AG09309 (cell line): ENCODE measurements around the gene RASGRP2.

Experiments used
- DNase-seq: peaks from one replicate; pipeline ENCODE4 v3.0.0-alpha.2; 2010; ENCODE audit warnings: low read depth
- H3K4me3 ChIP-seq: 2 replicates; pipeline ENCODE4 v1.5.1; 2011; ENCODE audit warnings: mild to moderate bottlenecking, low read depth, low read length, moderate library complexity; ENCODE audit not compliant: control insufficient read depth
- TF ChIP-seq, protein P1 (sequence below): IDR thresholded peaks from 2 replicates; pipeline ENCODE4 v1.5.1; 2011; ENCODE audit warnings: mild to moderate bottlenecking, low read depth, low read length, inconsistent platforms; ENCODE audit not compliant: insufficient read depth, control insufficient read depth; ENCODE audit errors: missing control alignments

The RASGRP2 gene

GRCh38 chr11:64694821-64695365 lies 49.0 kb downstream of the RASGRP2 start:
- TF ChIP-seq, protein P1, sequence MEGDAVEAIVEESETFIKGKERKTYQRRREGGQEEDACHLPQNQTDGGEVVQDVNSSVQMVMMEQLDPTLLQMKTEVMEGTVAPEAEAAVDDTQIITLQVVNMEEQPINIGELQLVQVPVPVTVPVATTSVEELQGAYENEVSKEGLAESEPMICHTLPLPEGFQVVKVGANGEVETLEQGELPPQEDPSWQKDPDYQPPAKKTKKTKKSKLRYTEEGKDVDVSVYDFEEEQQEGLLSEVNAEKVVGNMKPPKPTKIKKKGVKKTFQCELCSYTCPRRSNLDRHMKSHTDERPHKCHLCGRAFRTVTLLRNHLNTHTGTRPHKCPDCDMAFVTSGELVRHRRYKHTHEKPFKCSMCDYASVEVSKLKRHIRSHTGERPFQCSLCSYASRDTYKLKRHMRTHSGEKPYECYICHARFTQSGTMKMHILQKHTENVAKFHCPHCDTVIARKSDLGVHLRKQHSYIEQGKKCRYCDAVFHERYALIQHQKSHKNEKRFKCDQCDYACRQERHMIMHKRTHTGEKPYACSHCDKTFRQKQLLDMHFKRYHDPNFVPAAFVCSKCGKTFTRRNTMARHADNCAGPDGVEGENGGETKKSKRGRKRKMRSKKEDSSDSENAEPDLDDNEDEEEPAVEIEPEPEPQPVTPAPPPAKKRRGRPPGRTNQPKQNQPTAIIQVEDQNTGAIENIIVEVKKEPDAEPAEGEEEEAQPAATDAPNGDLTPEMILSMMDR, result no peak
- DNase-seq, result no peak
- no peak overlapping the region for H3K4me3 ChIP-seq

GRCh38 chr11:64694026-64694755 lies 49.8 kb downstream of the RASGRP2 start:
- TF ChIP-seq, protein P1, result no peak
- no peak for DNase-seq
- no peak overlapping the region for H3K4me3 ChIP-seq

DNA sequence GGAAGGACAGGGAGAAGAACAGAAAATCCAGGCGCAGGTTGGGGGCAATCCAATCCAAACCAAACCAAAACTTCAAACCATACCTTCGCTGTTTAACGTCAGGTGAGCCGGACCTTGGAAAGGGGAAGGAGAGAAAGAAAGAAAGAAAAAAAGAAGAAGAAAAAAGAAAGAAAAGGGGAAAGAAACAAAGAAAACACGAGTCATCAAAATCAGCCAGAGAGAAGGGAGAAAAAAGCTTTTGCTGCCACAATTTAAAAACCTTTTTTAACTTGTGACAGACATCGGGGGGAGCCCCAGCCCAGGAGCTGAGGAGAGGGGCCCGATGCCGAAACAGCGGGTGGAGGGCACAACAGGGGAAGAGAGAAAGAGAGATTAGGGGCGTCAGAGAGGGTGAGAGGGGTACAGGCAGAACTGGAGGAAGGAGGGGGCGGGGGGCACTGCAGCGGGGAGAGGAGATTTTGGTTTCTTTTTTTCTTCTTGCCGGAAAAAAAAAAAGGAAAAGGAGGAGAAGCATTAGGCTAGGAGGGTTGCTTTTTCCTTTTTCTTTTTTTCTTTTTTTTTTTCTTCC lies 51.1 kb downstream of the RASGRP2 start:
- H3K4me3 ChIP-seq, result no peak overlapping the region
- DNase-seq, result no peak
- TF ChIP-seq, protein P1, result no peak

- TF ChIP-seq, protein P1, result no peak
- no peak for DNase-seq
Measured at GRCh38 chr11:64691543-64691942, 52.4 kb downstream of the RASGRP2 start.

GRCh38 chr11:64690235-64690634 lies 53.7 kb downstream of the RASGRP2 start:
- H3K4me3 ChIP-seq, result no peak overlapping the region
- no peak for DNase-seq
- TF ChIP-seq, protein P1, result no peak

More at GRCh38 chr11:64691543-64691942, 52.4 kb downstream of the RASGRP2 start:
- H3K4me3 ChIP-seq, result no peak overlapping the region

GRCh38 chr11:64688534-64688982 lies 55.4 kb downstream of the RASGRP2 start:
- TF ChIP-seq, protein P1, result peak; percentile 94
- peak overlapping the region; percentile 38 for H3K4me3 ChIP-seq
- DNase-seq, result no peak
